Vagina (tissue), 2 donors: ENCODE results near the gene COMMD3.

Experiments used
- POLR2AphosphoS5 ChIP-seq, 2 donors: sonication (generic); formaldehyde crosslinking; IDR thresholded peaks; one replicate each; pipeline ENCODE4 v1.9.0; 2017; ENCODE audit warnings: antibody characterized with exemption in 2 of 2, mild to moderate bottlenecking in 2 of 2, low read depth in 1 of 2; ENCODE audit not compliant: insufficient read depth in 1 of 2
- TF ChIP-seq, protein P1 (sequence below), 3 experiments: fragments of 450-650 bp in 2 of 3; fragments of 200-600 bp in 1 of 3; sonication (generic) in 1 of 3; IDR thresholded peaks; one replicate each; pipeline ENCODE4 v1.5.1; 2017 to 2019; ENCODE audit warnings: antibody characterized with exemption in 3 of 3, mild to moderate bottlenecking in 2 of 3, moderate library complexity in 2 of 3

DNA sequence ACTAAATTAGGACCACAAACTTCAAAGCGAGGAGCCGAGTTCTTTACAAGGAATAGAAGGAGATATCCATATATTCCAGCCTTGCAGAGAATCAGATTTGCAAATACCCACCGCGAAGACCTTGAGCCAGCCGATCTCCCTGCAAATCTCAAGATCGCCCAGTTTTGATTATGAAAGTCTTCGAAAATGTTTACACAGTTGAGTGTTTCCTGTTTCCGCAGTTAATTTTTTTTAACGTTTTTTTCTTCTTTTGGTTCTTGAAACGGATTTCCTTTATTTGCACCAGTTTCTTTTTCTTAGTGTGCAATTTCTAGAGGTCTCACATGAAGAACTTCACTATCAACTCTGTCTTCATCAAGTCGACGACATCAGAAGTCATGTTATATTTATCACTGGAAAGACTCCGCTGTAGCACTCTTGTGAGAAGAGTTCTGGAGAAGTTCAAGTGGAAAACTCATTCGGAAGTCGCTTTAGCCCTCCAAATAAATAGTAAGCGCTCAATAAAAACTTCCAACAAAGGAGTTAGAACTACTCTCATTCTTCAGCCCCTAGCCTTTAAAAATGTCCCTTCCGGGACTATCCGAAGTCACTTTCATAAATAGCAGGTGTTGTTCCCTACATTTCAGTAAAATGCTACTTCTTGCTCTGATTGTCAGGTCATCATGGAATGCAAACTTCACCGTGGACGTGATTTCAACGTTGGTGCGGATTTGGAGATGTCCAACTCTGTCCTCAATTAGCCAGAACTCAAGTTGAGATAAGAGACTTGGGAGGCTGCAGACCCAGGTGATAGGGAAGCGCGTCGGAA, 17.2 kb downstream of the COMMD3 start:
- TF ChIP-seq, protein P1, sequence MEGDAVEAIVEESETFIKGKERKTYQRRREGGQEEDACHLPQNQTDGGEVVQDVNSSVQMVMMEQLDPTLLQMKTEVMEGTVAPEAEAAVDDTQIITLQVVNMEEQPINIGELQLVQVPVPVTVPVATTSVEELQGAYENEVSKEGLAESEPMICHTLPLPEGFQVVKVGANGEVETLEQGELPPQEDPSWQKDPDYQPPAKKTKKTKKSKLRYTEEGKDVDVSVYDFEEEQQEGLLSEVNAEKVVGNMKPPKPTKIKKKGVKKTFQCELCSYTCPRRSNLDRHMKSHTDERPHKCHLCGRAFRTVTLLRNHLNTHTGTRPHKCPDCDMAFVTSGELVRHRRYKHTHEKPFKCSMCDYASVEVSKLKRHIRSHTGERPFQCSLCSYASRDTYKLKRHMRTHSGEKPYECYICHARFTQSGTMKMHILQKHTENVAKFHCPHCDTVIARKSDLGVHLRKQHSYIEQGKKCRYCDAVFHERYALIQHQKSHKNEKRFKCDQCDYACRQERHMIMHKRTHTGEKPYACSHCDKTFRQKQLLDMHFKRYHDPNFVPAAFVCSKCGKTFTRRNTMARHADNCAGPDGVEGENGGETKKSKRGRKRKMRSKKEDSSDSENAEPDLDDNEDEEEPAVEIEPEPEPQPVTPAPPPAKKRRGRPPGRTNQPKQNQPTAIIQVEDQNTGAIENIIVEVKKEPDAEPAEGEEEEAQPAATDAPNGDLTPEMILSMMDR (IDR thresholded peaks at IDR 0.05) = no peak
- no peak for TF ChIP-seq POLR2AphosphoS5 (IDR thresholded peaks at IDR 0.05; ENCODE audit: insufficient read depth in 1 of 2, low read depth in 1 of 2)
